ENCODE results near the gene DEFB131A. TPM values are rescaled to one million over a fixed set of nuclear protein-coding genes. Genes with fewer than 3 reads are reported as not detected.
"Not testable (repeated sequence)": the region's sequence is repeated elsewhere in the genome, so short reads cannot be mapped to it uniquely, and the experiment has no call there.

The DEFB131A gene, protein sequence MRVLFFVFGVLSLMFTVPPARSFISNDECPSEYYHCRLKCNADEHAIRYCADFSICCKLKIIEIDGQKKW
- total RNA-seq (2014; rRNA removed; shearing (Covaris generic)), result not detected in 2 replicates

DNA sequence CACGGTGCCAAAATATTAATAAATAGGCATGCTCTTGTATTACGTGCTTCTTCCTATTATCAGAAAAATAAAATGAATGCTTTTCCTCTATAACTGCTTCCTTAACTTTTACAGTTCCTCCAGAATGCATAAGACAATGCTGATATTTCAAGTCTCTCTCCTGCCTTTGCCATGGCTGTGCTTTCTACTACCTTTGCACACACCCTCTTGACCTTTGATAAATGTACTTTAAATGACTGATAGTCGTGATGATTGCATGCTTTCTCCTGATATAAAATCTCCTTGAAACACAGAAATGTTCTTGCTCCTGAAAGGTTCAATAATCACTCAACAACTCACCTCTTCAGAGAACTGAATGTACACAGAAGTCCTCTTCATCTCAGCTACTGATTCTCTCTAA lies at the start of gene DEFB131A:
Gene DEFB131A (plus strand): TSS at position 301 of the 400 bp plus-strand sequence. CDS start 120 bp downstream, outside the sequence.
- not testable (repeated sequence) for DNase-seq (ENCODE audit: low spot score)

DNA sequence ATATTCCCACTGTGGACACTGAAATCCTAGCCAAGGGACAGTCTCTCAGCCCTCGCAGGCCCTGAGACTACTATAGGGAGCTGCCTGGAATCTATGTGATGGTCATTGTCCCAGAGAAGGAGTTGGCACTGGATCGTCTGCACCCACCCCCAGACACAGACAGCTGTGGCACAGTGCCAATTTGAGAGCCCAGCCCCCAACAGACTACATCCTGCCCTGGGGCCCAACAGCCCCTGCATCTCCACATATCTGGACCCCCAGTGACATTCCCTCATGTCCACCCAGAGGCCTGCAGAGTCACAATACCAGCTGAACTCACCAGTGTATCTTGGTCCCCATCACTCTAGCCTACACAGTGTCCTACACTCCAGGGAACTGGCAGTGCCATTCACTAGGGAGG lies 38.4 kb upstream of the DEFB131A start:
- not testable (repeated sequence) for DNase-seq (ENCODE audit: low spot score)

DNA sequence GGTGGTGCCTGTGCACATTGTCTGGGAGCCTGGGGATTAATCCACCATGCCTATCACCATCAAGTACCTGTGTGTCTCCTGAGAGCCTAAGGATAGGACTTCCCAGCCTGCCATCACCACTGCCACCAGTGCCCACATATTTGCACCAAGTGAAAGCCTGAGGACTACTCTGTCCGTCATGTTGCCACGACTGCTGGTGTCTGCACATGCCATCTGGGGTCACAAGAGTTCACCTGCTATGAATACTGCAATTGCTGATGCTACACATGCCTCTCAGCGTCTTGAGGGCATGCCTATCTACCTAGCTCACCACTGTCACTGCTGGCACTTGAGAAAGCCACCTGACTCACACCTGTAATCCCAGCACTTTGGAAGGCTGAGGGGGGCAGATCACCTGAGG lies 37.7 kb upstream of the DEFB131A start:
- DNase-seq (ENCODE audit: low spot score), result not testable (repeated sequence)

DNA sequence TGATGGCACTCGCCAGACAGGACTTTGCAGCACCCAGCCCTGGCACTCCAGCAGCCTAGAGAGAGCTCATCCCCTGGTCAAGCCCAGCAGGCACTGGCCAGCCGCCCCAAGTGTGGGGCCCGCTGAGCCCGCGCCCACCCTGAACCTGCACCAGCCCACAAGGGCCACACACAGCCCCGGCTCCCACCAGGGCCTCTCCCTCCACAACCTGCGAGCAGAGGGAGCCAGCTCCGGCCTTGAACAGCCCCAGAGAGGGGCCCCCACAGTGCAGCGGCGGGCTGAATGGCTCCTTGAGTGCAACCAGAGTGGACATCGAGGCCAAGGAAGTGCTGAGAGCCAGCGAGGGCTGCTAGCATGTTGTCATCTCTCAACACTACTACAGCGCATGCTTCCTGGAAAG lies 34.4 kb upstream of the DEFB131A start:
- no peak for DNase-seq (ENCODE audit: low spot score)

- not testable (repeated sequence) for DNase-seq (ENCODE audit: low spot score)
Observed at GRCh38 chr4:9421884-9422455, 22.2 kb upstream of the DEFB131A start.

DNA sequence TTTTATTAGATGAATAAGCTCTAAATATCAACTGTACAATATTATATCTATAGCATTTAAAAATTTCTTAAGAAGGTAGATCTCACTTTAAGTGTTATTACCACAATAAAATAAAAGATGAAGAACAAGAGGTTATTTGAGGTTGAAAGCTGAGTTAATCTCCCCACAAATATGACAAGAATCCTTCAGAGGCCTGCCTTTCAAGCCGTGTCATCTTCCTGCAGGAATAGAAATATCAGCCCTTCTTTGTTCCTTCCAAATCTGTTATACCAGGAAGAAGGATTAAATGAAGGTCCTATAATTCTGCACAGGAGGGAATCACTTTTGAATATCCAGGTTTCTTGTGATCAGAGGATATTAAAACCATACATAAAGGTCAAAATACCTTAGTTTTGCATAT lies 18.3 kb upstream of the DEFB131A start:
- DNase-seq (ENCODE audit: low spot score), result not testable (repeated sequence)

GRCh38 chr4:9430061-9430460 lies 14.2 kb upstream of the DEFB131A start:
- DNase-seq (ENCODE audit: low spot score), result not testable (repeated sequence)

GRCh38 chr4:9433320-9433719 lies 10.9 kb upstream of the DEFB131A start:
- not testable (repeated sequence) for DNase-seq (ENCODE audit: low spot score)

DNA sequence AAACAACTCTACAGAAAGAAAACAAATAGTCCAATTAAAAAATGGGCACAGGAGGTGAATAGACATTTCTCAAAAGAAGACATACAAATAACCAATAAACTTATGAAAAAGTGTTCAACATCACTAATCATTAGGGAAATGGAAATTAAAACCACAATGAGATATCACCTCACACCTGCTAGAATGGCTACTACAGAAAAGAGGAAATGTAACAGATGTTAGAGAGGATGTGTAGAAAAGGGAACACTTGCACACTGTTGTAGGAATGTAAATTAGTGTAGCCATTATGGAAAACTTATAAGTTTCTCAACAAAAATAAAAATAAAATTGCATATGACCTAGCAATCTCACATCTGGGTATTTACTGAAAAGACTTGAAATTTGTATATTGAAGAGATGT lies 7.5 kb upstream of the DEFB131A start:
- DNase-seq (ENCODE audit: low spot score), result not testable (repeated sequence)

- DNase-seq (ENCODE audit: low spot score), result not testable (repeated sequence)
Observed at GRCh38 chr4:9442355-9442754, 1.9 kb upstream of the DEFB131A start.

GRCh38 chr4:9444681-9445080 lies 467 bp downstream of the DEFB131A start:
- DNase-seq (ENCODE audit: low spot score), result not testable (repeated sequence)

DNA sequence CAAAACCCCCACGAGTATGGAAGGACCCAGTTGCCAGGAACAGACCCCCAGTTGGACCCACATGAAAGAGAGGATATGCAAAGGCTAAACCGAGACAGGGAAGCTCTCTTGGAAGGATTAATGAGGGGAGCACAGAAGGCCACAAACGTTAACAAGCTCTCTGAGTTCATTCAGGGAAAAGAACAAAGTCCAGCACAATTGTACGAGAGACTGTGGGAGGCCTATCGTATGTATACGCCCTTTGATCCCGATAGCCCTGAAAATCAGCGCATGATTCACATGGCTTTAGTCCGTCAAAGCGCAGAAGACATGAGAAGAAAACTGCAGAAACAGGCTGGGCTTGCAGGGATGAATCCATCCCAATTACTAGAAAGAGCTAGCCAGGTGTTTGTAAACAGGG lies 8.0 kb downstream of the DEFB131A start:
- DNase-seq (ENCODE audit: low spot score), result not testable (repeated sequence)

DNA sequence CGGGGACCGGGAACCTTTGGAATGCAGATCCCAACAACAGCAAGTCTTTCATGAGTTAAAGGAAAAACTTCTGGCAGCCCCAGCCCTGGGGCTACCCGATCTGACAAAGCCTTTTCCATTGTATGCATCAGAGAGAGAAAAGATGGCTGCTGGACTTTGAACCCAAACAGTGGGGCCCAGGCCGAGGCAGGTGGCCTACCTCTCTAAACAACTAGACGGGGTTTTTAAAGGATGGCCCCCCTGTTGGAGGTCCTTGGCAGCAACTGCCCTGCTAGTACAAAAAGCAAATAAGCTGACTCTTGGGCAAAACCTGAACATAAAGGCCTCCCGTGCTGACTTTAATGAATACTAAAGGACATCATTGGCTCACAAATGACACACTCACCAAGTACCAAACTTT lies 10.1 kb downstream of the DEFB131A start:
- not testable (repeated sequence) for DNase-seq (ENCODE audit: low spot score)

GRCh38 chr4:9455046-9455445 lies 10.8 kb downstream of the DEFB131A start:
- DNase-seq (ENCODE audit: low spot score), result peak; percentile 11

DNA sequence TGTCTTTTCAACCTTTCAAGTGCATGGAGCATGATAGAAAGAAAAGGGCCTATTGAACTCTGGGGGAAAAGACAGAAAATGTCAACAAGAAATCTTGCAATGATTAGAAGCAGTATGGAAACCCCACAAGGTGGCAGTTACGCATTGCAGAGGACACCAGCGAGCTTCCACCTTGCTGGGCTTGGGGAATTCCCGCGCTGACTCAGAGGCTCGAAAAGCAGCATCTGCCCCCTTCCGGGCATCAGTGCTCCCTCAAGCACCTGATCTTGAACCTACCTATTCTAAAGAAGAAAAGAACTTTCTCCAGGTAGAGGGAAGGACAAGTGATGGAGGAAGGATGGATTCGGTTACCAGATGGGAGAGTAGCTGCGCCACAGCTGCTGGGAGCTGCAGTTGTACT lies 35.3 kb downstream of the DEFB131A start:
- DNase-seq (ENCODE audit: low spot score), result not testable (repeated sequence)

GRCh38 chr4:9480066-9480465 lies 35.9 kb downstream of the DEFB131A start:
- peak; percentile 4 for DNase-seq (ENCODE audit: low spot score)

GRCh38 chr4:9482871-9483270 lies 38.7 kb downstream of the DEFB131A start:
- not testable (repeated sequence) for DNase-seq (ENCODE audit: low spot score)

GRCh38 chr4:9483682-9484081 lies 39.5 kb downstream of the DEFB131A start:
- not testable (repeated sequence) for DNase-seq (ENCODE audit: low spot score)

DNA sequence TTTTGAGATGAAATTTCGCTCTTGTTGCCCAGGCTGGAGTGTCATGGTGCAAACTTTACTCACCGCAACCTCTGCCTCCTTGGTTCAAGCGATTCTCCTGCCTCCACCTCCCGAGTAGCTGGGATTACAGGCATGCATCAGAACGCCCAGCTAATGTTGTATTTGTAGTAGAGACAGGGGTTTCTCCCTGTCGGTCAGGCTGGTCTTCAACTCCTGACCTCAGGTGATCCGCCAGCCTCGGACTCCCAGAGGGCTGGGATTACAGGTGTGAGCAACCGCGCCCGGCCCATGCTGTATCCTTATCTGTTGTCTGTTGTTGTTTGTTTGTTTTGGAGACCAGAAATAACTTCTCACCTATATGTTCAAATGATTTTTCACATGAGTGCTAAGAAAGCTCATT lies 42.7 kb downstream of the DEFB131A start:
- DNase-seq (ENCODE audit: low spot score), result not testable (repeated sequence)

DNA sequence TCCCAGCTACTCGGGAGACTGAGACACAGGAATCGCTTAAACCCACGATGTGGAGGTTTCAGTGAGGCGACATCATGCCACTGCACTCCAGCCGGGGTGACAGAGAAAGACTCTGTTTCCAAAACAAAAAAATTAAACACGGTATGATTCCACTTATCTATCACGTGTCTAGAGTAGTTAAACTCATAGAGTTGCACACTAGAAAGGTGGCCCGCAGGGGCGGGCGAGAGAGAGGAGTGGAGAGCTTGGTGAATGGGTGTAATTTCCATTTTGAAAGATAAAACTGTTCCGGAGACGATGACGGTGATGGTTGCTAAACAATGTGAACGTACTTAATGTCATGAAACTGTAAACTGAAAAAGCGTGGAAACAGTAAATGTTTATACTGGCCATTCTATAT lies 44.6 kb downstream of the DEFB131A start:
- DNase-seq (ENCODE audit: low spot score), result not testable (repeated sequence)

GRCh38 chr4:9490496-9490895 lies 46.3 kb downstream of the DEFB131A start:
- not testable (repeated sequence) for DNase-seq (ENCODE audit: low spot score)

GRCh38 chr4:9490986-9491385 lies 46.8 kb downstream of the DEFB131A start:
- DNase-seq (ENCODE audit: low spot score), result not testable (repeated sequence)

- not testable (repeated sequence) for DNase-seq (ENCODE audit: low spot score)
Observed at GRCh38 chr4:9493589-9493988, 49.4 kb downstream of the DEFB131A start.

All from HT-29 (cell line).